LoVo (cell line): Measurements from ENCODE around the gene RAB6B.

ENCODE experiments used
- DNase-seq: peaks from one replicate; pipeline ENCODE4 v3.0.0-alpha.2; 2016; ENCODE audit warnings: low spot score

The RAB6B gene

DNA sequence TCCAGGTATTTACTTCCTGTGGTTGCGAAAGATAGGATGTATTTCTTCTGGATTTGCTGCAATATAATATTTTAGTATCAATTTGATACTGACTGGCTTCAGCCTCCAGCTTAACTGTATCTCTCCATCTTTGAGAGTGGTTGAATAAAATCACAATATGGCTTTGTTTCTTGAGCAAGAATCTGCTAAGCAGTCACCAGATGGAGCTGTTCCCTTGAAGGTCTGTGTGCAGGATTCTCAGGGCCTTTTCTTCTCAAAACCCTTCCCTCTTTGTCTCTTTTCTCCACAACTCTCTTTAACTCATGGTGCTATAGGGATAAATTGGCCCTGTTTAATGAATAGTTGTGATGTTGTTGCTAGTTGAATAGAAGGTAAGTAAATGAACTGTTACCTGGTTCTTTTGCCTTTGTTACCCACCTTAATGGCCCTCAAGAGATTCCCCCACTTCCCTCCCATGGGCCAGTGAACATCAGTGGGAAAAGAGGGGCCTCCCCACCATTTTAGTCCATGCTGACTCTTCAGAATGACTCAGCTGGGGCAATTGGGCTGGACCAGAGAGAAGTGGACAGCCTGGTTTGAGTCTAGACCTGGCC is 34.8 kb upstream of the RAB6B start:
- peak; percentile 43 for DNase-seq

- DNase-seq, result no peak
Observed at GRCh38 chr3:133928903-133929607, 33.4 kb upstream of the RAB6B start.

- no peak for DNase-seq
Observed at GRCh38 chr3:133928136-133928893, 32.6 kb upstream of the RAB6B start.

- DNase-seq, result no peak
Observed at GRCh38 chr3:133927540-133928066, 31.9 kb upstream of the RAB6B start.

DNA sequence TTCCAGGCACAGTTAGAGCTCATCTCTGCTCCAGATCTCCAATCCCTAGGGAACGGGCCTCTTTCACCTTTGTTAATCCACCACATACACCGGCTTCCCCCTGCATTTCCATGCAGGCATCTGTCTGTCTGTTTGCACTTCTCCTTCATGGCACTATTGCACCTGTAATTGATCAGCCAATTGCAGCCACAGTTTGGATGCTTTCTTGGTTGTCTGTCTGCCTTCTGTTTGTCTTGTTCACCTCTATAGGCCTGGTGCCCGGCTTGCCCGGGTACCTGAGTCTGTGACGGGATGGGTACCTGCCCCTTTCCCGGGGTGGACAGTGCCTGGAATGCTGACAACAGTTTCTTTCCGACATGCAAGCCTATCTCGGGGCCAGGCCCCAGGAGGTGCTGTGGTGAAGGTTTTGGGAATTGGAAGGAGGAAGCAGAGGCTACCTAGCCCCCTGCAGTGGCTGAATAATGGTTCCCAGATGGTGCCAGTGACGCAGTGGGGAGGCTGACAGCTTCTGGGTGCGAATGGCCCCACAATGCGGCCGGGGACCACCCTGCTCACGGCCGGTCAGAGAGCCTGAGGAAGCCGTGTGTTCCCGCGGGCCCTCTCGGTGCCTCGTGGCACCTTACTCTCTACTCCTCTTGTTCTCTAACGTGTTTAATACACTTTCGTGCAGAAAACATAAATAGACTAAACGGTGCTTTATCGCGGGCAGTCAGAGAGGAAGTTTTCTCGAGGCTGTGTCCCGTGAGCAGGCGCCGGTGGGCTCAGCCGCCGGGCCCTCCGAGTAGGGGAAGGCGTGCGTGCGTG is 31.3 kb upstream of the RAB6B start:
- no peak for DNase-seq

DNA sequence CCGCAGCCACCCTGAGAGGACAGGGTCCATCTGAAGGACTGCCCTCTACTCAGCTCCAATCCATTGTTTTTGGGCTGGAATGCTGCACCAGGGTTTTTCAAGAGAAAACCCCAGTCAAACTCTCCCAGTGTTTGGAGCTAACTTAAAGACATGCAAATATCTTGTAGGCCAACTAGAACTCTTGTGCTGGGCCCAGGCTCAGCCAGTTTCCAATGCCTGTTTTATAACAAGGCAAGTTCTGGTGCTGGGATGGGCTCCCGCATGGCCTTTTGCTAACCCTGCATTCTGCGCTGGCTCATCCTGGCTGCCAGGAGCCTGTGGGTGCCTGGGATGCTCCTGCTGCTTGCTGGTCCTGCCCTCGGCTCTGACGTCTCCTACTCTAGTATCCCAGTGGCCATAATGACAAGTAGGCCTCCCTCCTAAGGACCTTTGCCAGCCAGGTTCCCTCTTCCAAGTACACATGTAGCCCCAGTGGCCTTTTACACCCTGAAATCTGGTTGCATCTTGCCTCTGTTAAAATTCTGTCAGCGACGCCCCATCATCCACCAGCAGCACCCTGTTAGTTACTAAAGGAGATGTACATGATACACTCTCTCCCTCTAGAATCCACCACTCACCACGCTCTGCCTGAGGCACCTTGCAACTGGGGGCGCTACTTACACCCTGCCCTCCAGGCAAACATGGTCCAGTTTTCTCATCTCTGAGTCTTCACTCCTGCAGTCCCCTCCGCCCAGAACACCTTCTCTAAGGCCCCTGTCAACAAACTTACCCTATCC is 30.5 kb upstream of the RAB6B start:
- no peak for DNase-seq

GRCh38 chr3:133924041-133924440 is 28.4 kb upstream of the RAB6B start:
- DNase-seq, result no peak

DNA sequence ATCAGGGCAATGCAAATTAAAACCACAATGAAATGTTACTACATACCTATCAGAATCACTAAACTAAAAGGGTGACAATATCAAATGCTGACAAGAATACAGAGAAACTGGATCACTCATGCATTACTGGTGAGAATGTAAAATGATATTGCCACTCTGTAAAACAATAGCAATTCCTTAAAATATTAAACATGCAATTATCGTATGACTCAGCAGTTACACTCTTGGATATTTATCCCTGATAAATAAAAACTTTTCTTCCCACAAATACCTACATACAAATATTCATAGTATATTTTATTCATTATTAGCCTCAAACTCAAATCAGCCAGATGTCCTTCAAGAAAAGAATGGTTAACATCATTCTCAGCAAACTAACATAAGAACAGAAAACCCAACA is 25.9 kb upstream of the RAB6B start:
- no peak for DNase-seq

GRCh38 chr3:133917144-133917543 is 21.5 kb upstream of the RAB6B start:
- no peak for DNase-seq

DNA sequence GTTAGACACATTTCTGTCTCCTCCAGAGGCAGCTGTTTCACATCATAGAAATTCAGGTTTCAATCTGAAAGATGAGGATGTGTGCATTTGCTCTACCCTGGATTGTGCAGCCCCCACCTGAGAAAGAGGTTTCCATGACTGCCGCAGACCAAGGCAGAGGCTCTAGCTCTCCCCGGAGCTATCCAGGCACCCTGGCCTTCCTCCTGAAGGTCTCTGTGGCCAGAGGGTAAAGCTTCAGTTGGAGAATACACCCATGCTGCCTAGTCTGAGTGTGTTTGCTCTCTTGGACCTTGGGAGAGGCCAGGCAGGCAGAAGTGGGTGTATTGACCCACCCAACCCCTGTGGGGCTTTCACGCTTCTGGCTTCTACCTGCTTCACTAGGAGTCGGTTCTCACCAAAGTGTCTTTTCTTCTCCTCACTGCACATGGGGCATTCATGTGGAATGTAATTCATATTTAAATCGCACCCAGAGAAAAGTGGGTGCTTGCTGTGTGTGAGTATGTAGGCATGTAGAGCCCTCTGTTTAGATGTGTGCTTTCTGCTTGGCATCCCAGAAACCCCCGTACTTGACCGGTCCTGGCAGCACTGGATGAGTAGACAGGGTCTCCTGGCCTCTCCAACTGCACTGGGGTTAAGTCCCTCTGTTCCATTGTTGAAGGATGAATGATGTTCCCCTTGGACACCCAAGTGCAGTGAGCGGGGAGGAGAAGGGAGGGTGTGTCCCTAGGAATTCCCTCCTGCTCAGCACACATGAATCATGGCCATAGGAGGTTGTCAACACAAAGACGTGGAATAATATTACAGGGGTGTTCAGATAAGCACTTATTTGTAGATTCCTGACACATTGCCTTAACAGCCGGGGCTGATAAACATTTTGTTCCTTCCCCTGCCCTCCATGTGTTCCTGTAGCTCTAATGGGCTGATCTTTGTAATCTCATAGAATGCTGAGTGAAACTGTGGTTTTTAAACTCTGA is 20.3 kb upstream of the RAB6B start:
- DNase-seq, result peak; percentile 9

DNA sequence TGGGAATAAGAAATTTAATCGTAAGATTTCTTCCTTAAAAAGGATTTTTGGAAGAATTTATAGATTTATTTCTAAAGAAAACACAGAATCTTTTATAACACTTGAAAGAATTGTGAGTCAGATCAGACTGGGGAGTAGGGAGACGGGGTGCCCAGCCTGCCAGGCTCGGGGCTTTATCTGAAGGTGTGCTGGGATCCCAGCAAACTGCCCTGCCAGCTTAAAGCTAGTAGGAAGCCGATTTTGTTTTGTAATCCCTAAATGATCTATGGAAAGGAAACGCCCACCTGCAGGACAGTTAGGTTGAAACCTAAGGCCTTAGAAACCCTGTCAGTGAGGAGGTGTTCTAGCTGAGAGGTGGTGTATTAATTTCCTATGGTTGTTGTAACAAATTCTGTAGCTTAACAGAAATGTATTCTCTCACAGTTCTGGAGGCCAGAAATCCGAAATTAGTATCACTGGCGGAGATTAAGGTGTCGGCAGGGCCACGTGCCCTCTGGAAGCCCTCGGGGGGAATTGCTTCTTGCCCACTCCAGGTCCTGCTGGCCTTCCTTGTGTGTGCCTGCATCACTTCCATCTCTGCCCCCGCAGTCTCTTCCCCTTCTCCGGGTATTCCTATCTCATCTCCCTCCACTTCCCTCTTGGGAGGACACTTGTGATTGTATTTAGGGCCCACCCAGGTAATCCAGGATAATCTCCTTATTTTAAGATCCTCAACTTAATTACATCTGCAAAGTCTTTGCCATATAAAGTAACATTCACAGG is 19.3 kb upstream of the RAB6B start:
- DNase-seq, result no peak

GRCh38 chr3:133910422-133910821 is 14.7 kb upstream of the RAB6B start:
- DNase-seq, result no peak

DNA sequence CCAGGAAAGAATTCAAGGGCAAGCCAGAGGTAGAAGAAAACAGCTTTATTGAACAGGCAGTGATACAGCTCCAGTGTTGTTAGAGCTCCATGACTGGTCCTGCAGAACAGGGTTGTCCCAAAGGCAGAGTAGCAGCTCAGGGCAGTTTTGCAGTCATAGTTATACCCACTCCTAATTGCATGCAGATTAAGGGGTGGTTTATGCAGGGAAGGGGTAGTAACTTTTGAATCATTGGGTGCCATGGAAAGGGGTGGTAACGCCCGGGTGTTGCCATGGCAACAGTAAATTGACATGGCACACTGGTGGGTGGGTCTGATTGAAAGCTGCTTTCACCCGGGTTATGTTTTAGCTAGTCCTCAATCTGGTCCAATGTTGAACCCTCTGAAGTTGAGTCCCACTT is 9.7 kb upstream of the RAB6B start:
- DNase-seq, result no peak

DNA sequence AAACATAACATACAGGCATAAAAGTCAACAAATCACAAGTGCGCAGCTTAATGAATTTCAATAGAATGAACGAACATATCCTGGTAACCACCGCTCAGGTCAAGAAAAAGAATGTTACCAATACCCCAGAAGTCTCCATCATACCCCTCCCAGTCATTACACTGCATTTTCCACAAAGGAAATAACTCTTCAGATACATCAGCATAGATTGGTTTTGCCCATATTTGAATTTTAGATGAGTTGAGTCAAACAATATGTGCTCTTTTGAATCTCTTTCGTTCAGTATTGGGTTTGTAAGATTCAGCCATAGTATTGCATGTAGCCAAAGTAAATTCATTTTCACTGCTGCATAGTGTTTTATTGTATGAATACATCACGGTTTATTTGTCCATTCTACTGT is 6.2 kb upstream of the RAB6B start:
- no peak for DNase-seq

DNA sequence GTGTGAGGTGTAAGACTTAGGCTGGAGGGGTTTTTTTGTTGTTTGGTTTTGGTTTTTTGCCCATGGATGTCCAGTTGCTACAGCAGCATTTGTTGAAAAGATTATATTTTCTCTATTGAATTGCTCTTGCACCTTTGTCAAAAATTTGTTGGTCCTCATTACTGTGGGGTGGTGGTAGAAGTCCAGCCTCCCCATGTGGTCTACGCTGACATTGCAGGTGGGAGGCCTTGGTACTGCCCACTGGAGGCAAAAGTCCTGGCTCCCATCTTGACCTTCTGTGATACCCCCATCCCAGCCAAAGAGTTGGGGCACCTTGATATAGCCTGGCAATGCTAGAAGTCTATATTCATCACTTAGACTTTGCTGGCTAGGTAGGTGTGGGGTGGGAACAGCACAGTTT is 5.4 kb upstream of the RAB6B start:
- no peak for DNase-seq

DNA sequence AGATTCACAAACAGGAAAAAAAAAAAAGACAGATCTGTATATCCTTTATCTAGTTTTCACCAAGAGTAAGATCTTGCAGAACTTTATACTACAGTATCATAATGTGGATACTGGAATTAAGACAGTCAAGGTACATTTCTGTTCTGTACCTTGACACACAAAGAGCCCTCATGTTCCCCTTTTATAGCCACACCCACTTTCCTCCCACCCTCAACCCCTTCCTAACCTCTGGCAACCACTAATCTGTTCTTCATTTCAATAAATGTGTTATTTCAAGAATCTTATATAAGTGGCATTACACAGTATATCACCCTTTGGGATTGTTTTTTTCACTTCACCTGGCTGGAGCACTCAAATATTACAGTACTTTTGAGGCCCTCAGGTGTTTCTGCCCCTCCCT is 3.6 kb upstream of the RAB6B start:
- no peak for DNase-seq

DNA sequence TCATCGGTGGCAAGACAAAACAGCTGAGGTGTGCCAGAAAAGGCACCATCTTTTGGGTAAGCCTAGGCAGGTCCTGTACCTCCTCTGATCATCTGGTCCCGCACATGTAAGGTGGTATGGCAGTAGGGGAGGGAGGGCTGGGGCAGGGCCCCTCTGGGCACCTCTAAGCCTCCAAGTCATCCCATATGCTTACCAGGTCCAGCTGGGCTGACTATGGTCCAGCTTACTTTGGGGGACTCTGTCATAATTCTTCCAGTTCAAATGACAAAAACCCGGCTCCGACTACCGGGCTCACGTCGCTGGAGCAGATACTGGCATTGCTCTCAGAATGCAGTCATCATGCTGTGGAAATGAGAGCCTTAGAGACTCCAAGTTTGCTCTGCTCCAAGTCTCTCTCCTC is 1.9 kb upstream of the RAB6B start:
- DNase-seq, result no peak

GRCh38 chr3:133896002-133896761 is 500 bp upstream of the RAB6B start:
- no peak for DNase-seq
